Spinal cord (tissue), 10 donors: ENCODE measurements around the gene MCF2L2. TPM values are rescaled to one million over a fixed set of nuclear protein-coding genes. Genes with fewer than 3 reads are reported as not detected.
A peak's percentile ranks its signal among the peaks of the same experiment; 100 is the strongest.

Source experiments
- DNase-seq, 6 donors: peaks; one replicate each; pipeline versions ENCODE4 v3.0.0 to v3.0.0-alpha.2; 2013 to 2015; ENCODE audit warnings: low spot score in 6 of 6, low read depth in 4 of 6
- H3K27ac ChIP-seq: one replicate; pipeline ENCODE4 v1.5.1; 2013; ENCODE audit warnings: low read depth, low read length, control low read depth
- H3K27me3 ChIP-seq: one replicate; pipeline ENCODE4 v1.6.1; 2013; ENCODE audit warnings: low read length; ENCODE audit not compliant: control insufficient read depth, insufficient read depth
- H3K36me3 ChIP-seq: one replicate; pipeline ENCODE4 v1.6.1; 2013; ENCODE audit warnings: low read length; ENCODE audit not compliant: control insufficient read depth, insufficient read depth
- H3K4me1 ChIP-seq: one replicate; pipeline ENCODE4 v1.6.1; 2013; ENCODE audit warnings: low read length; ENCODE audit not compliant: control insufficient read depth, insufficient read depth
- H3K4me3 ChIP-seq: one replicate; pipeline ENCODE4 v1.5.1; 2013; ENCODE audit warnings: low read depth, low read length, control low read depth
- H3K9me3 ChIP-seq: one replicate; pipeline ENCODE4 v1.6.1; 2013; ENCODE audit warnings: low read length; ENCODE audit not compliant: control insufficient read depth, insufficient read depth
- WGBS: methylation state at CpG from one replicate; pipeline ENCODE4 v1.1.5; 2013; ENCODE audit warnings: missing lambda C conversion rate; ENCODE audit not compliant: insufficient coverage; 5-methylcytosine and 5-hydroxymethylcytosine counted together
- polyA plus RNA-seq, 2 donors: library from polyadenylated mRNA; unstranded; fragments of 120-200 nt; gene quantifications; one replicate each; pipeline ENCODE4 v1.2.1, GENCODE V29; 2013; ENCODE audit not compliant: insufficient read length in 2 of 2
- total RNA-seq, 2 donors: library from RNA; depleted of rRNA in 1 of 2; stranded (reverse); fragments of 120-200 nt in 1 of 2; fragments of >200 nt in 1 of 2; gene quantifications; one replicate each; pipeline versions ENCODE4 v1.2.3 to v1.2.4, GENCODE V29; 2013 to 2014
- donor health status: healthy.

MCF2L2 gene
- total and polyA plus RNA-seq, 4 donors = 9.6 to 29.6 (median 18.8) TPM

DNA sequence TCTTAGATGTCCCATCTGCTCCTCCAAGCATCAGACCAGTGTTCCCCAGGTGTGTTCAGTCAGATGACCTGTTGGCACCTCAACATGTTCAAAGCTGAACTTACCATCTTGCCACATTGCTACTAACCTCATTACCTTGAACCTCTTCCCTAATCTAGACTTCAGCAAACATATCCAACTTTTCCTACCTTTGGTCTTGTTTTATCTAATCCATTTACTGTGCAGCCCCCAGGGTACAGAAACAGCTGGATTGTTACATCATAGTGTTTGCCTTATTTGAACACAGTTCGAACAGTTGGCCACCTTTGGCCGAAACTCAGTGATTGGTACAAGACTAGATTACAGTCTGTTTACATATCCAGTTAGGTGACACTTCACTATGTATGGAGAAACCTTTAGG, 36.1 kb upstream of the MCF2L2 start:
- Histone ChIP-seq H3K27me3 (no peaks in the 10 kb centered on the region), H3K4me3 (no peak overlapping the region), H3K27ac (no peak overlapping the region), H3K36me3 (no peaks in the 10 kb centered on the region), H3K4me1 (peaks cover 2% of the 10 kb centered on the region), H3K9me3 (no peaks in the 10 kb centered on the region)
- DNase-seq = no peak
- 80% methylated on average over 2 of the region's 2 CpGs for WGBS

DNA sequence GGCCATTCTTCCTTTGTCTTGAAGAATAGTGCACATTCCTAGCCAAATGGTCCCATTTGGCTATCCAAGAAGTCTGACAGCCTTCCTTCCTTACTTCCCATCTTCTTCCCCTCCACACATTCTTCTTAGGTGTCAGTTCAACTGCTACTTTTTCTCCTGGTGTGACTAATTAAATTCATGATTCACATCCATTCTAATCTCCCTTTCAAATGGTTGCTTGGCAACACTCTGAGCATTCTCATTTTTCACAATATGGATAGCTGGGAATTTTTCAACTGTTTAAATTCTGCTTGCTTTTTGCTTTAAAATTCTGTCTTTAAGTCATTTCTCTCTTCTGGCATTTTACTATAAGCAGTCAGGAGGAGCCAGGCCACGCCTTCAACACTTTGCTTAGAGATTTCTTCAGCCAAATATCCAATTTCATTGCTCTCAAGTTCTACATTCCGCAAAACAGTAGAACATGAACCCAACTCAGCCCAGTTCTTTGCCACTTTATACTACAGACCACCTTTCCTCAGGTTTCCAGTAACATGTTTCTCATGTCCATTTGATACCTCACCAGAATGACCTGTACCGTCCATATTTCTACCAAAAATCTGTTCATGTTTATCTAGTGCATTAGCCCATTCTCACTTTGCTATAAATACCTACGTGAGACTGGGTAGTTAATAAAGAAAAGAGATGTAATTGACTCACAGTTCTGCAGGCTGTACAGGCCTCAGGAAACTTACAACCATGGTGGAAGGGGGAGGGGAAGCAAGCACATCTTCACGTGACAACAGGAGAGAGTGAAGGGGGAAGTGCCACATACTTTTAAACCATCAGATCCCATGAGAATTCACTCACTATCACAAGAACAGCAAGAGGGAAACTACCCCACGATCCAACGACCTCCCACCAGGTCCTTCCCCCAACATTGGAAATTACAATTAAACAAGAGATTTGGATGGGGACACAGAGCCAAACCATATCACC, 31.9 kb upstream of the MCF2L2 start:
- 96% methylated on average over 2 of the region's 7 CpGs for WGBS

DNA sequence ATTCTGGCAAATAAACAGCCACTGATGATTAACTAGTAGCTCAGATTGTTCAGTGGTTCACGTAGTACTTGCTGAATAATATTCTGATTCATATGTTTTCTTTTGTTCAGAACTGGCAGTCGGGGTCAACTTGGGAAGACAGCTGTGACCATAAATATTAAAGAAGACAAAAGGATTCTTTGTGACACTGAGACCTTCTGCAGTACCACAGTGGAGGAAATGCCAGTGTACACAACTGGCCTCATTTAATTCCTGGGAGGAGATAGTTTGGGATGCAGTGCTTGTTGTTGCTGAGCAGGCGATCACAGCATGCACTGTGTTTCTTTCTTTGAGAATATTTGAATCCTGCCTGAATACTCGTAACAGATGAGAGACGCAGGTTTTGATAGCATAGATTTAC, 26.7 kb upstream of the MCF2L2 start:
- WGBS = 8% methylated on average over 4 of the region's 5 CpGs
- H3K27me3 ChIP-seq = no peaks in the 10 kb centered on the region
- H3K9me3 ChIP-seq = no peaks in the 10 kb centered on the region
- H3K27ac ChIP-seq = peak overlapping the region; percentile 69
- H3K4me3 ChIP-seq = no peak overlapping the region
- H3K36me3 ChIP-seq = peaks cover 18% of the 10 kb centered on the region
- H3K4me1 ChIP-seq = peaks cover 9% of the 10 kb centered on the region
- peak in 2 of 6 donors; percentile 66 to 74 for DNase-seq

More for the DNA sequence above, 31.9 kb upstream of the MCF2L2 start:
- peaks cover 4% of the 10 kb centered on the region for H3K4me1 ChIP-seq
- DNase-seq = peak in 2 of 6 donors; percentile 18 to 52
- H3K4me3 ChIP-seq = no peak overlapping the region
- no peak overlapping the region for H3K27ac ChIP-seq
- no peaks in the 10 kb centered on the region for H3K9me3 ChIP-seq
- peaks cover 4% of the 10 kb centered on the region for H3K36me3 ChIP-seq
- no peaks in the 10 kb centered on the region for H3K27me3 ChIP-seq

DNA sequence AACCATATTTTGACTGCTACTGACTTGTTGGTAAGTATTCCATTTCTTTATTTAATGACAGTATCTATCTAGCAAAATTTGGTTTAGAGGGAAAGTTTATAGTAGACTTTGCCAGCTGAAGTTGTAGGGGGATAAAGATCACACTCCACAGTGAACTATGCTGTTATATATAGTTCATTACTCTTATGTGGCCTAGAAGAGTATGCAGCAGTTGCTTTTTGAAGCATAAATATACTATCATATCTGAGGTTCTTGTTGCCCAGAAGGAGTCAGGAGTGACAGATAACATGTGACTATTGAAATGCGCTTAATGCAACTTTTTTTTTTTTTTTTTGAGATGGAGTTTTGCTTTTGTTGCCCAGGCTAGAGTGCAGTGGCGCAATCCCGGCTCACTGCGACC, 25.6 kb upstream of the MCF2L2 start:
- WGBS = 80% methylated on average over 4 of the region's 4 CpGs
- H3K4me3 ChIP-seq = no peak overlapping the region
- peaks cover 18% of the 10 kb centered on the region for H3K36me3 ChIP-seq
- H3K9me3 ChIP-seq = no peaks in the 10 kb centered on the region
- no peak for DNase-seq
- H3K27me3 ChIP-seq = no peaks in the 10 kb centered on the region
- no peak overlapping the region for H3K27ac ChIP-seq
- peaks cover 9% of the 10 kb centered on the region for H3K4me1 ChIP-seq

DNA sequence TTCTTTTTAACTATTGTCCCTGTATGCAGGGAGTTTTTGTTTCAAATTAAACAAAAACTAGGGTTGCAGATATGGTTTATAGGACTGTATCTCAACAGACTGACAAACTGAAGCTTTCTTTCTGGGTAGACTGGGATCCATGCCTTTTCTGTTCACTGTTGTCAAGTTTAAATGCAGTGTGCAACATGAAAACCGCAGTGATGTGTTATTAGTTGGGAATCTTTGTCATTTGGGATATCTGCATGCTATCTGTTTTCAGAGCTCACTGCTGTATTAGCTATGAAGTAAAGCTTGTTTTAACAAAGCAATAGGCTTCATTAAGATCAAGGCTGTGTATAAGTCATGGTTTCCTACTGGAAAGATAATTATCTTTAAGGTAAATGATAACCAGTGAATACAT, 21.4 kb upstream of the MCF2L2 start:
- 33% methylated on average over 1 of the region's 1 CpG for WGBS
- Histone ChIP-seq H3K36me3 (peaks cover 13% of the 10 kb centered on the region), H3K4me1 (peaks cover 4% of the 10 kb centered on the region), H3K4me3 (no peak overlapping the region), H3K27me3 (no peaks in the 10 kb centered on the region), H3K9me3 (no peaks in the 10 kb centered on the region), H3K27ac (no peak overlapping the region)
- peak in 1 of 6 donors; percentile 24 for DNase-seq

DNA sequence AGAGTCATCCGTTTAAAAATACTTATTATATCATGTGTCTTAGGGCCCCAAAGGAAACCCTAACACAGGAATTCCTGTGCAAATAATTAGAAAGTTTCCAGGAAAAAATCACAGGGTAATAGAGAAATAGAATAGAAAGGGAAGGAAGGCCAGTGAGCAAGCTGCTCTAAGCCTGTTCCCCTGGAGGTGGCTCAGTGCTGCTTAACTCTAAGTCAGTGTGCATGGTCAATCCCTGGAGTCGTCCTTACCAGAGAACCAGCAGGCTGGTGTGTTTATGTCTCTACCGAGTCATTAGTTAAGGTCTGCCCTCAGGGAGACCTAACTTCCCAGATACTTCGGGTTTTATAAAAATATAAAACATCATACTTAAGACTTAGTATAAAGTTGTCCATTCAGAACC, 21.0 kb upstream of the MCF2L2 start:
- DNase-seq = peak in 2 of 6 donors; percentile 48 to 63
- no peak overlapping the region for H3K27ac ChIP-seq

DNA sequence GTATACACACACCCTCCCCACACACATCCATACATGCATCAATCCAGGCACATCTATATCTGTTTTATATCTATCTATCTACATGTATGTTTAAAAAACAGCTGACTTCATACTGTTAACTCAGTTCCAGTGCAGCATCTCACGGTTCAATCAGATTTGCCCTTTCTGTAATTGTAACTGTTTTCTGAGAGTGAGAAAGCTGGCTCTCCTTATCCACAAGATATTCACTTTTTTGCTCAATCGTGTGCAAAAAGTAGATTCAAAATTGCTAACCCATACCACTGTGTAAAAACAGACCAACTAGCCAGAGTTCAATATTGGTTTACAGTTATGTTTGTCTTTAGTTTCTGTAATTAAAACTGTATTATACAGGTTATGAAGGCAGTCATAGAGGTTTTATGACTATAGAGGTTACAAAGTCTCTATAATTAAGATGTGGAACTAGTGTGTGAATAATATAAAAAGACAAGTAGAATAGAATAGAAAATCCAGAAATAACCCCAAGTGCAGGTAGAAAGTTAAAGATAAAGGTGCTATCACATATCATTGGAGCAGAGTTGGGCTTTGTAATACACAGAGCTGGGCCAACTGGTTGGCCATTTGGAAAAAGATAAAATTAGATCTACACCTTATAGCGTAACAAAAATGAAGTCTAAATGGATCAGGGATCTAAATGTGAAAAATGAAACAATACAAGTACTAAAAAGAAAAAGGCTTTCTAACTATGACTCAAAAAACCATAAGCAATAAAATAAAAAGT, 20.1 kb upstream of the MCF2L2 start:
- H3K4me3 ChIP-seq = peak overlapping the region; percentile 87
- H3K4me1 ChIP-seq = no peaks in the 10 kb centered on the region
- peak overlapping the region; percentile 95 for H3K27ac ChIP-seq
- no peaks in the 10 kb centered on the region for H3K9me3 ChIP-seq
- no peaks in the 10 kb centered on the region for H3K27me3 ChIP-seq
- H3K36me3 ChIP-seq = peaks cover 8% of the 10 kb centered on the region
- peak in 1 of 6 donors; percentile 15 for DNase-seq
- WGBS = no CpG with 5 or more reads among the region's 3 CpGs

More for the DNA sequence above, 21.0 kb upstream of the MCF2L2 start:
- peak overlapping the region; percentile 87 for H3K4me3 ChIP-seq
- H3K36me3 ChIP-seq = peaks cover 13% of the 10 kb centered on the region
- no peaks in the 10 kb centered on the region for H3K27me3 ChIP-seq
- no CpG with 5 or more reads among the region's 4 CpGs for whole genome bisulfite sequencing
- no peaks in the 10 kb centered on the region for H3K9me3 ChIP-seq
- H3K4me1 ChIP-seq = peaks cover 3% of the 10 kb centered on the region

DNA sequence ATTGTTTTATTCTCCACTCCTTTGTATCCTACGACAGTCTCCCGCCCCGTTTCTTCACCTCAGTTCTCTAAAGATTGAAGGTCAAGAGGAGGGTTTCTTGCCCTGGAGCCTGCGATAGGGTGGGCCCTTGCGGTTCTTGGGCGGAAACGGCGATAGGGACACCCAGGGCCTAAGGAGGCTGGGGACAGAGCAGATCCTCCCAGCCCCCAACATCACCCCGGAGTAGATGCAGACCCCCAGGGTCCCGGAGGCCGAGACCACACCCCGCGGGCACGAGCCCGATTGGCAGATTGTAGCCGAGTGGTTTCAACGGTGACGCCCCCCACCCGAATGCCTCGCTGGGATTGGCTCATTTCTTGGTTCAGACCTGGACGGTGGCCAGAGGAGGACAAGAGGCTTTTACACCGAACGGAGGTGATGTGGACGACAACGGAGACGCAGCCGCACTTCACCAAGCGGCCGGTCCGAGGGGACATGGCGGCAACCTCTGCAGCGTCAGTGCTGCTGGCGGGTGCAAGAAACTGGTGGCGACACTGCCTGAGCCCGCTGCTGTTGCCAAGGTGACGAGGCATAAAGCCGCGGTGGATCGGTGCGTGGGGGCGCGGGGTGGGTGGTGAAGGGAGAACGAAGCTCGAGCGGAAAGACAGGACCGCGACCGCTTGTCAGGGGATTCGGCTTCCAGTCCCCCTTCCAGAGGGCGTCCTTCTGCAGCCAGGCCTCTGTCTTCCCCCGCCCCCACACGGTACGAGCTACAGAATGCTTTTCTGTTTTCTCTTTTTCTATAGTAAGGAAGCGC, 19.0 kb upstream of the MCF2L2 start:
- H3K9me3 ChIP-seq = no peaks in the 10 kb centered on the region
- H3K36me3 ChIP-seq = peaks cover 4% of the 10 kb centered on the region
- H3K27ac ChIP-seq = peak overlapping the region; percentile 95
- WGBS = under 1% methylated on average over 48 of the region's 54 CpGs
- no peaks in the 10 kb centered on the region for H3K4me1 ChIP-seq
- peak overlapping the region; percentile 87 for H3K4me3 ChIP-seq
- H3K27me3 ChIP-seq = no peaks in the 10 kb centered on the region
- DNase-seq = peak; percentile 89 to 99 (median 94)

DNA sequence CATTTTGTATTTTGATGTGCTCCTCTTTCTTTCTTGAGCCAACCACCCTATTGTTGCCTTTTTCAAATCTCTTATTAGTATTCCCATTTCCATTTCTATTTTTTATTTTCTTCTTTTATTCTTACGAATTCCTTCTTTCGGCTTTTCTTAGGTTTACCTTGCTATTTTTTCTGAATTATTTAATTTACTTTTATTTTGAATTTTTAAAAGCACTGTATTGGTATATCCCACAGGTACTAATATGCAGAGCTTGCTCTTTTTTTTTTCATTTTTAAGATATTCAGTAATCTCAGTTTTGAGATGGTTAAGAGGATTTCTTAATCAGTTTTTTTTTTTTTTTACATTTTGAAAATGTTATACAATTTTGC, 18.4 kb upstream of the MCF2L2 start:
- DNase-seq = no peak
- Histone ChIP-seq H3K36me3 (no peaks in the 10 kb centered on the region), H3K9me3 (no peaks in the 10 kb centered on the region), H3K4me1 (no peaks in the 10 kb centered on the region), H3K4me3 (peak overlapping the region; percentile 87), H3K27me3 (no peaks in the 10 kb centered on the region), H3K27ac (peak overlapping the region; percentile 95)
- WGBS = no CpG with 5 or more reads among the region's 2 CpGs
